NCI-H1092 treated with DMSO at 0.1 percent for 48 hours (cell line): Measurements from ENCODE around the gene AGAP1.
"Not testable (repeated sequence)": the region's sequence is repeated elsewhere in the genome, so short reads cannot be mapped to it uniquely, and the experiment has no call there.

ENCODE experiments used
- DNase-seq: peaks from one replicate; lab custom pipeline; 2025; lab: John Stamatoyannopoulos, UW

Gene AGAP1

GRCh38 chr2:236042087-236042486, 548.2 kb downstream of the AGAP1 start:
- no peak for DNase-seq

DNA sequence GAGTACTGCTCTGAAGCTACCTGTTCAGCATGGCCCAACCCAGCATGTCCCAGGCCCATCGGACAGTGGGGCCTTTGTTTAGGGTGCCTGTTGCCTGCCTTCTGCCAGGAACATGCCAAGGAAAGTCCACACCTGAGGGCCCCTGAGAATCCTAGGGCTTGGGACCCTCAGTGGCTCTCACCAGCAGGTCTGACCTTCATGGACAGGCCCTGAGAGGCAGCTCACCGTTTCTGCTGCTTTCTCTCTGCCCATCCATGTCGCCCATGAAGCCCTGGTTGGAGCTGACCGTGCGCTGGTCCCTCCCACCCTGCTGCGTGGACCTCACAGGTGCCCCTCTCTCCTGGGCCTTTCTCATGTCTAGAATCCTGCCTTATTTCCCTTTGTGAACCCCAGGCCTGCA, 550.3 kb downstream of the AGAP1 start:
- no peak for DNase-seq

GRCh38 chr2:236045251-236046235, 551.7 kb downstream of the AGAP1 start:
- no peak for DNase-seq

- DNase-seq: no peak
Measured at GRCh38 chr2:236046715-236047114, 552.9 kb downstream of the AGAP1 start.

- DNase-seq: no peak
Measured at GRCh38 chr2:236047176-236047575, 553.3 kb downstream of the AGAP1 start.

GRCh38 chr2:236047886-236048540, 554.2 kb downstream of the AGAP1 start:
- DNase-seq: no peak

- DNase-seq: no peak
Measured at GRCh38 chr2:236049981-236050380, 556.1 kb downstream of the AGAP1 start.

DNA sequence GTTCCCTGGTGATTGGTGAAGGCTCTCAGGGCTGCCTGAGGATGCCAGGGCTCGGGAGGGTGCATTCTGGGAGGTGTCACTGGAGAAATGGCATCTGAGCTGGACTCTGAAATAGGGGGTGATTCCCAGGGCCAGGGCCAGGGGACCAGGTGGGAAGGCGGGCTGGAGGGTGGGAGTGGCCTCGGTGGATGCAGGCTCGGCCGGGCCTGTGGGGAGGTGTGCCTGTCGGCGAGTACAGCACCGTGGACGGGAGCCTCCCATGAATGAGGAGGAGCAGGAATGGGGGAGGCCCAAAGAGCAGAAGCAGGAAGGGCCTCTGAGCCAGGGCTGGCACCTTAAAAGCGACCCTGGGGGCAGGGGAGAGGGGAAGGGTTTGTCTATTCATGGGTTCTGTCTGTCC, 557.5 kb downstream of the AGAP1 start:
- DNase-seq: no peak

GRCh38 chr2:236051806-236052205, 558.0 kb downstream of the AGAP1 start:
- DNase-seq: no peak

DNA sequence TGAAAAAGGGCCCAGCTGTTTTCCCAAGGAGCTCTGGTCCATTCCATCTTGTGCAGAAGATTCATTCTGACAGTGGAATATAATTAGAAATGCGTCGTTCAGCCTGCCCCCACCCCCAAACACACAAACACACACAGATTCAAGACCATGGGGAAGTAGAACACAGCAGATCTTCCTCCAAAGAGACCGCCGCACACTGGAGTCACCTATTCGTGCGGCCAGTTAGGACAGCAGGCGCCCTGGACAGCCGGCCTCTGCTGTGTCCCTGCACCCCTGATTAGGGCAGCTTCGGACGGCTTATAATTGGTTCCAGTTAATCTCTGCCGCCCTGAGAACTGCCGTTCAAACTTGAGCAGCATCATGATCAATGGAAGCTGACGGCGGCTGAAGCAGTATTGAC, 558.4 kb downstream of the AGAP1 start:
- no peak for DNase-seq

GRCh38 chr2:236052926-236053821, 559.3 kb downstream of the AGAP1 start:
- DNase-seq: no peak

GRCh38 chr2:236054125-236054524, 560.3 kb downstream of the AGAP1 start:
- no peak for DNase-seq

- no peak for DNase-seq
Measured at GRCh38 chr2:236054621-236055305, 560.9 kb downstream of the AGAP1 start.

GRCh38 chr2:236055471-236055870, 561.6 kb downstream of the AGAP1 start:
- DNase-seq: no peak

- no peak for DNase-seq
Measured at GRCh38 chr2:236056141-236056540, 562.3 kb downstream of the AGAP1 start.

DNA sequence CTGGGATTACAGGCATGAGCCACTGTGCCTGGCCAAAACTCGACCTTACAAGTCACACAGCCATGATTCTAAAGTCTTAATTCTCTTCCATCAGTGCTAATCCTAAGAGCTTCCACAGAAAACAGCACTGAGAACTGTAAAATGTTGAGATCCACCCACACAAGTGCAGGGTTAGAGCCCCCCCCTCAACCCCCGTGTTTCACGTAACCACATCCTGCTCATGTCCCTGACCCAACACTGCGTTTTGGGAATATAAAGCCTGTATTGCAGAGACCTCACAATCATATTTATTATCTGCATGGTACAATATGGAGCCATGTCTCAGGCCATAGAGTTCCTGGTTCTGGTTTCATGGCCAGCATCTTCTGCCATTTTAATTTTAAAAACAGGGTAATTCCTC, 563.5 kb downstream of the AGAP1 start:
- DNase-seq: no peak

GRCh38 chr2:236061497-236061896, 567.7 kb downstream of the AGAP1 start:
- no peak for DNase-seq

GRCh38 chr2:236061899-236062298, 568.1 kb downstream of the AGAP1 start:
- DNase-seq: no peak

- DNase-seq: not testable (repeated sequence)
Measured at GRCh38 chr2:236062806-236063205, 569.0 kb downstream of the AGAP1 start.

- no peak for DNase-seq
Measured at GRCh38 chr2:236063994-236064393, 570.2 kb downstream of the AGAP1 start.

DNA sequence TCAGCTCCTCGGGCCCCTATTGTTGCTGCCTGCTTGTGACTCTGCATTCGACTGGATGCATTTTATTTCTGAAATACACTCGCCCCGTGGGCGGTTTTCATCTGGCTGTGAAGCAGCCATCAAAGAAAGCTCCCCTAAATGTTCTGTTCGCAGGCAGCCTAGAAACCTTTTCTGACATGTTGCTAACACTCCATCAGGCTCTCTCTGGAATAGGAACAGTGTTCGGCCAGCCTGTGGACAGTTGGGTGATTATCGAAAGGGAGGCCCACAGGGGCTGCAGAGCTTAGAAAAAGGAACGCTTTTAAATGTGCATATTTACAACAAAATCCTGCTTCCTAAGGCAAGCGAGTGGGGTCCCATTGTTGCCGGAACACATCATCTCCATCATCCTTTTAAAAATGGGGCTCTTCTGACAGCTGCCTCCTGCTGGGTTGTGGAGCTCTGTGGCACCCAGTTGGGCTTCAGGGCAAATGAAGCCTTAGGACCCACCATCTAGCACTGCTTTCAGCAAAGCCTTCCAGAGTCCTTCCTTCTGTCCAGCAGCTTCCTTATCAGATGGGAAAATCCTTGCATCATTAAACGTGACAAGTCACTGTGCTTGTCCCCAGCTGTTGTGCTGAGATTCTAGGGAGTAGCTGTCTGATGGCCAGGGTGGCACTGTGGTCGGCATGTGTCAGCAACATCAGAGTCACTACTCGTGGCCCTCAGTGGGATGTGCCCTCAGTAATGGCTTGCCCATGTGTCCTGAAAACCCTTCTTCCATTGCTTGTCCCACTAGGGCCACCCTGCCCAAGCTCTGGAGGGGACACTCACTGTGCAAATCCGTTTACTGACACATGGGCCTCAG, 571.7 kb downstream of the AGAP1 start:
- DNase-seq: no peak
